BJ (cell line): ENCODE data around the gene SYNGR4. TPM values are rescaled to one million over a fixed set of nuclear protein-coding genes. Genes with fewer than 3 reads are reported as not detected.

Experiments used
- CTCF ChIA-PET: fragments of 350-600 bp; formaldehyde crosslinking; extraction: SDS; loops from one replicate; lab custom pipeline; 2021; ENCODE audit warnings: antibody characterized with exemption, inconsistent platforms; lab: Yijun Ruan, JAX
- POLR2A ChIA-PET: fragments of 300-600 bp; sonication (Branson Sonifier 250); formaldehyde crosslinking; extraction: SDS; loops from one replicate; lab custom pipeline; 2021; ENCODE audit warnings: antibody characterized with exemption; lab: Charles Lee
- DNase-seq: peaks from one replicate; pipeline ENCODE4 v3.0.0-alpha.2; 2011; ENCODE audit warnings: low read depth
- H3K27me3 ChIP-seq: 2 replicates; pipeline ENCODE4 v1.6.0; 2011; ENCODE audit warnings: low read length; ENCODE audit not compliant: control insufficient read depth, insufficient read depth
- H3K36me3 ChIP-seq: 2 replicates; pipeline ENCODE4 v1.5.1; 2011; ENCODE audit warnings: low read length; ENCODE audit not compliant: control insufficient read depth, insufficient read depth
- H3K4me3 ChIP-seq: 2 replicates; pipeline ENCODE4 v1.5.1; 2011; ENCODE audit warnings: low read depth, mild to moderate bottlenecking, control low read depth, low read length
- CTCF ChIP-seq: IDR thresholded peaks from 2 replicates; pipeline ENCODE4 v1.5.1; 2011; ENCODE audit warnings: low read depth, mild to moderate bottlenecking, control low read depth, inconsistent platforms, low read length, moderate library complexity; ENCODE audit not compliant: insufficient read depth
- polyA plus RNA-seq: library from polyadenylated mRNA; depleted of rRNA; stranded (reverse); fragments of >200 nt; gene quantifications from 2 replicates; pipeline ENCODE4 v1.2.3, GENCODE V29; 2011

The SYNGR4 gene
- polyA plus RNA-seq, 1 experiment: not detected

GRCh38 chr19:48342841-48343540 lies 21.2 kb upstream of the SYNGR4 start:
- DNase-seq: no peak
- no peak for TF ChIP-seq CTCF
- H3K27me3 ChIP-seq: no peaks in the 10 kb centered on the region
- H3K36me3 ChIP-seq: no peaks in the 10 kb centered on the region; the same call in 1 of the 2 replicates
- ChIA-PET POLR2A (no interaction called here), CTCF (interaction anchor here (2.1 kb wide), 1 partner anchor 10 kb away, joined by 10 read pairs; no protein-coding TSS in a partner anchor)
- H3K4me3 ChIP-seq: no peak overlapping the region

GRCh38 chr19:48344892-48345291 lies 19.3 kb upstream of the SYNGR4 start:
- Histone ChIP-seq H3K36me3 (no peaks in the 10 kb centered on the region; the same call in 1 of the 2 replicates), H3K27me3 (no peaks in the 10 kb centered on the region), H3K4me3 (no peak overlapping the region)
- ChIA-PET CTCF (interaction anchor here (4.0 kb wide), 1 partner anchor 12 kb away, joined by 20 read pairs; no protein-coding TSS in a partner anchor), POLR2A (no interaction called here)
- no peak for DNase-seq
- TF ChIP-seq CTCF: no peak

- no peak for DNase-seq
- CTCF ChIA-PET: interaction anchor here (1.3 to 4.0 kb wide), 2 partner anchors 13 to 45 kb away, joined by 3 to 20 read pairs; partner anchors contain the start of gene KDELR1
- POLR2A ChIA-PET: no interaction called here
- H3K36me3 ChIP-seq: no peaks in the 10 kb centered on the region
- no peak for TF ChIP-seq CTCF
- H3K4me3 ChIP-seq: no peak overlapping the region
- no peaks in the 10 kb centered on the region for H3K27me3 ChIP-seq
Measured at GRCh38 chr19:48346191-48346590, 18.0 kb upstream of the SYNGR4 start.

- H3K36me3 ChIP-seq: no peaks in the 10 kb centered on the region
- POLR2A ChIA-PET: no interaction called here
- no peak for DNase-seq
- no peaks in the 10 kb centered on the region for H3K27me3 ChIP-seq
- TF ChIP-seq CTCF: no peak
- CTCF ChIA-PET: interaction anchor here (0.6 to 4.0 kb wide), 2 partner anchors 15 to 17 kb away, joined by 3 to 20 read pairs; no protein-coding TSS in a partner anchor
- H3K4me3 ChIP-seq: no peak overlapping the region
Measured at GRCh38 chr19:48348045-48348444, 16.1 kb upstream of the SYNGR4 start.

GRCh38 chr19:48348737-48349136 lies 15.4 kb upstream of the SYNGR4 start:
- H3K27me3 ChIP-seq: no peaks in the 10 kb centered on the region
- no peaks in the 10 kb centered on the region for H3K36me3 ChIP-seq
- H3K4me3 ChIP-seq: no peak overlapping the region
- DNase-seq: no peak
- ChIA-PET CTCF (interaction anchor here (0.7 to 1.7 kb wide), 2 partner anchors 17 to 57 kb away, joined by 3 to 5 read pairs; no protein-coding TSS in a partner anchor), POLR2A (no interaction called here)
- no peak for TF ChIP-seq CTCF
